Esophagus muscularis mucosa (tissue), 4 donors: ENCODE data around the gene DDHD1.

ENCODE experiments used
- EP300 ChIP-seq: sonication (generic); formaldehyde crosslinking; IDR thresholded peaks from one replicate; pipeline ENCODE4 v1.6.1; 2017; ENCODE audit warnings: antibody characterized with exemption
- POLR2A ChIP-seq: fragments of 450-650 bp; IDR thresholded peaks from one replicate; pipeline ENCODE4 v1.6.1; 2017; ENCODE audit warnings: antibody characterized with exemption, moderate library complexity, mild to moderate bottlenecking, low read depth
- TF ChIP-seq, protein P1 (sequence below), 3 experiments: fragments of 200-600 bp in 2 of 3; fragments of 450-650 bp in 1 of 3; sonication (generic) in 2 of 3; IDR thresholded peaks; one replicate each; pipeline ENCODE4 v1.5.1; 2017 to 2019; ENCODE audit warnings: antibody characterized with exemption in 3 of 3, mild to moderate bottlenecking in 2 of 3, moderate library complexity in 1 of 3

DNA sequence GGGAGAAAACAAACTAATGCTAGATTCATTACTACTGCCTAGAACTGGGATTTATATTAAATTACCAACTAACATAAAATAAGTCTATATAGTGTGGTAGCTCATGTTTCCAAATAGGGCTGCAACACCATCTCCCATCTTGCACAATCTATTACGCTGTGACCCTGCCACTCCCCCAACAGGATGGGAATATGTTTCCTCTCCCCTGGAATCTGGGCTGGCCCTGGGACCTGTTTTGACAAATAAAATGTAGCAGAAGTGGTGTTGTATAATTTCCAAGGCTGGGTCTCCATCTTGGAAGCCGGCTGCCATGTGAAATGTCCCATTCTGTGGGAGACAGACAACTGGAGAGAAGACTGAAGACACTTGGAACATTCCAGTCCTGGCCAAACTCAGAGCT, 156.6 kb downstream of the DDHD1 start:
- TF ChIP-seq, protein P1, sequence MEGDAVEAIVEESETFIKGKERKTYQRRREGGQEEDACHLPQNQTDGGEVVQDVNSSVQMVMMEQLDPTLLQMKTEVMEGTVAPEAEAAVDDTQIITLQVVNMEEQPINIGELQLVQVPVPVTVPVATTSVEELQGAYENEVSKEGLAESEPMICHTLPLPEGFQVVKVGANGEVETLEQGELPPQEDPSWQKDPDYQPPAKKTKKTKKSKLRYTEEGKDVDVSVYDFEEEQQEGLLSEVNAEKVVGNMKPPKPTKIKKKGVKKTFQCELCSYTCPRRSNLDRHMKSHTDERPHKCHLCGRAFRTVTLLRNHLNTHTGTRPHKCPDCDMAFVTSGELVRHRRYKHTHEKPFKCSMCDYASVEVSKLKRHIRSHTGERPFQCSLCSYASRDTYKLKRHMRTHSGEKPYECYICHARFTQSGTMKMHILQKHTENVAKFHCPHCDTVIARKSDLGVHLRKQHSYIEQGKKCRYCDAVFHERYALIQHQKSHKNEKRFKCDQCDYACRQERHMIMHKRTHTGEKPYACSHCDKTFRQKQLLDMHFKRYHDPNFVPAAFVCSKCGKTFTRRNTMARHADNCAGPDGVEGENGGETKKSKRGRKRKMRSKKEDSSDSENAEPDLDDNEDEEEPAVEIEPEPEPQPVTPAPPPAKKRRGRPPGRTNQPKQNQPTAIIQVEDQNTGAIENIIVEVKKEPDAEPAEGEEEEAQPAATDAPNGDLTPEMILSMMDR (IDR thresholded peaks at IDR 0.05), result no peak
- TF ChIP-seq EP300 (no peak), POLR2A (no peak)
